K562 (cell line): ENCODE results near the gene ZBTB38. TPM values are rescaled to one million over a fixed set of nuclear protein-coding genes. Genes with fewer than 3 reads are reported as not detected.
A peak's percentile ranks its signal among the peaks of the same experiment; 100 is the strongest.

ENCODE experiments used
- ASH1L ChIP-seq: fragments of 450-650 bp; IDR thresholded peaks from 2 replicates; pipeline ENCODE4 v1.6.1; 2018; ENCODE audit warnings: borderline replicate concordance, mild to moderate bottlenecking, low read depth; ENCODE audit not compliant: partially characterized antibody
- CHD4 ChIP-seq: fragments of 200-600 bp; sonication (generic); IDR thresholded peaks from 3 replicates; pipeline ENCODE4 v1.6.1; 2012; ENCODE audit warnings: low read depth, mild to moderate bottlenecking, mixed read lengths, low read length, inconsistent platforms; ENCODE audit not compliant: insufficient read depth, insufficient replicate concordance, poor library complexity, severe bottlenecking
- CREM ChIP-seq: IDR thresholded peaks from 2 replicates; pipeline ENCODE4 v1.6.1; 2014; ENCODE audit warnings: antibody characterized with exemption, low read depth
- ELF1 ChIP-seq: fragments of 200-800 bp; sonication (Bioruptor generic); IDR thresholded peaks from 2 replicates; pipeline ENCODE4 v1.6.1; 2016; ENCODE audit warnings: missing genetic modification characterization, missing compliant biosample characterization
- HINFP ChIP-seq: fragments of 450-650 bp; conservative IDR thresholded peaks from 2 replicates; pipeline ENCODE4 v1.6.1; 2016; ENCODE audit warnings: missing genetic modification characterization, low read depth, mild to moderate bottlenecking, control low read depth, missing compliant biosample characterization
- MNT ChIP-seq, 2 experiments: fragments of 450-650 bp; conservative IDR thresholded peaks; 2 replicates each; pipeline ENCODE4 v1.6.1; 2017; ENCODE audit warnings: mild to moderate bottlenecking in 2 of 2, moderate library complexity in 2 of 2
- NFE2 ChIP-seq: IDR thresholded peaks from 2 replicates; pipeline ENCODE4 v1.6.1; 2014; ENCODE audit warnings: antibody characterized with exemption, low read depth
- NFRKB ChIP-seq: fragments of 450-650 bp; IDR thresholded peaks from 2 replicates; pipeline ENCODE4 v1.6.1; 2016; ENCODE audit warnings: low read depth
- NFYB ChIP-seq: IDR thresholded peaks from 2 replicates; pipeline ENCODE4 v1.6.1; 2011; ENCODE audit warnings: mild to moderate bottlenecking, moderate library complexity; ENCODE audit not compliant: insufficient read length; ENCODE audit errors: extremely low read depth
- NR1H2 ChIP-seq: sonication (generic); formaldehyde crosslinking; IDR thresholded peaks from 2 replicates; pipeline ENCODE4 v1.4.0; 2020; ENCODE audit warnings: mild to moderate bottlenecking, missing genetic modification reagents
- PCBP1 ChIP-seq: fragments of 200-400 bp; formaldehyde crosslinking; IDR thresholded peaks from 2 replicates; pipeline ENCODE4 v1.6.1; 2018; ENCODE audit warnings: mild to moderate bottlenecking, low read depth, low read length; ENCODE audit not compliant: poor library complexity, severe bottlenecking
- RBM25 ChIP-seq: fragments of 200-400 bp; formaldehyde crosslinking; IDR thresholded peaks from 2 replicates; pipeline ENCODE4 v1.6.1; 2018; ENCODE audit warnings: low read length, low read depth, moderate library complexity; ENCODE audit not compliant: severe bottlenecking
- SMARCA4 ChIP-seq: fragments of 450-650 bp; IDR thresholded peaks from 2 replicates; pipeline ENCODE4 v1.6.1; 2016
- SRSF1 ChIP-seq: fragments of 200-400 bp; formaldehyde crosslinking; IDR thresholded peaks from 2 replicates; pipeline ENCODE4 v1.6.1; 2017; ENCODE audit warnings: mild to moderate bottlenecking, low read depth, low read length, moderate library complexity
- SRSF7 ChIP-seq: fragments of 200-400 bp; formaldehyde crosslinking; optimal IDR thresholded peaks from 2 replicates; pipeline ENCODE3; 2017; ENCODE audit warnings: mild to moderate bottlenecking, low read depth, low read length
- U2AF2 ChIP-seq: fragments of 200-400 bp; formaldehyde crosslinking; optimal IDR thresholded peaks from 2 replicates; pipeline ENCODE3; 2017; ENCODE audit warnings: low read depth, mild to moderate bottlenecking, low read length
- ZBTB49 ChIP-seq: sonication (generic); formaldehyde crosslinking; IDR thresholded peaks from 2 replicates; pipeline ENCODE4 v1.8.0; 2022; ENCODE audit warnings: missing genetic modification reagents, mild to moderate bottlenecking, borderline replicate concordance
- ZNF133 ChIP-seq: fragments of 250-450 bp; sonication (Bioruptor Pico); IDR thresholded peaks from 2 replicates; pipeline ENCODE4 v1.4.0; 2020; ENCODE audit warnings: mild to moderate bottlenecking
- ZNF239 ChIP-seq: fragments of 250-450 bp; sonication (Bioruptor Pico); IDR thresholded peaks from 2 replicates; pipeline ENCODE4 v1.4.0; 2020; ENCODE audit warnings: mild to moderate bottlenecking
- ZNF57 ChIP-seq: fragments of 450-650 bp; formaldehyde crosslinking; IDR thresholded peaks from 2 replicates; pipeline ENCODE4 v1.4.0; 2020; ENCODE audit warnings: mild to moderate bottlenecking, moderate library complexity
- ZNF644 ChIP-seq: fragments of 200-800 bp; sonication (Bioruptor generic); IDR thresholded peaks from 2 replicates; pipeline ENCODE4 v1.6.1; 2016; ENCODE audit warnings: low read depth, missing genetic modification characterization, missing compliant biosample characterization
- polyA plus RNA-seq, 8 experiments: library from polyadenylated mRNA; depleted of rRNA in 4 of 8; stranded (reverse) in 5 of 8; unstranded in 3 of 8; fragments of >200 nt; fragmentation: Nextera tagmentation in 2 of 8; fragmentation: Illumina TruSeq in 1 of 8; extraction: Ambion mirVana in 2 of 8; extraction: Trizol in 1 of 8; gene quantifications; 2 replicates each; pipeline versions ENCODE4 v1.2.1 to v1.2.3, GENCODE V29; 2011 to 2014; ENCODE audit warnings: inconsistent platforms in 1 of 8, missing spikeins in 1 of 8
- total RNA-seq, 7 experiments: library from RNA; depleted of rRNA in 6 of 7; stranded (reverse); fragments of >200 nt in 6 of 7; fragmentation: Illumina TruSeq in 2 of 7; extraction: Trizol in 2 of 7; gene quantifications; 2 replicates each; pipeline versions ENCODE4 v1.2.1 to v1.2.3, GENCODE V29; 2011 to 2021; ENCODE audit warnings: low replicate concordance in 1 of 7

The ZBTB38 gene
- total and polyA plus RNA-seq, 9 of the 15 experiments (the other 6 are each of a cell fraction or from before 2014, with no cell fraction given) = 12.1 to 39.4 (median 22.9) TPM

GRCh38 chr3:141368925-141369794 lies 856 bp downstream of the ZBTB38 start (continued):
- TF ChIP-seq MNT (conservative IDR thresholded peaks at IDR 0.05) (no peak), NFE2 (peak; percentile 77), SMARCA4 (no peak), ZBTB49 (CRISPR knock-in tag) (no peak), ZNF644 (tag) (0 out of 2 replicates have a peak, but pooled peaks have one; percentile 25), ZNF133 (CRISPR knock-in tag) (no peak), NFRKB (0 out of 2 replicates have a peak, but pooled peaks have one; percentile 88), CHD4 (no peak), ZNF57 (CRISPR knock-in tag) (no peak), ZNF239 (CRISPR knock-in tag) (no peak), PCBP1 (no peak), NFYB (no peak), HINFP (tag) (no peak), RBM25 (no peak), NR1H2 (no peak), U2AF2 (no peak), ASH1L (peak; percentile 4), SRSF1 (no peak), CREM (0 out of 2 replicates have a peak, but pooled peaks have one; percentile 21), SRSF7 (no peak), ELF1 (tag) (no peak; the same call in 1 of the 2 replicates)
